ENCODE measurements around the gene KRTAP4-12.

GRCh38 chr17:41125064-41125463, 1.1 kb upstream of the KRTAP4-12 start:
- TF ChIP-seq CTCF (IDR thresholded peaks at IDR 0.05; ENCODE audit: low read depth, low read length), result no peak
- TF ChIP-seq POLR2A (IDR thresholded peaks at IDR 0.05; ENCODE audit: extremely low read depth, insufficient read length), result no peak
- no peak for TF ChIP-seq MAX (IDR thresholded peaks at IDR 0.05; ENCODE audit: low read depth, low read length)
- no peak for TF ChIP-seq MYC (IDR thresholded peaks at IDR 0.05; ENCODE audit: low read depth, low read length)

All from NB4 (cell line).